GM12865 (cell line): Measurements from ENCODE around the gene PLP2.

ENCODE experiments used
- DNase-seq: peaks from one replicate; pipeline ENCODE4 v3.0.0; 2010; ENCODE audit warnings: low read depth
- H3K4me3 ChIP-seq: 2 replicates; pipeline ENCODE4 v1.5.1; 2011; ENCODE audit warnings: mild to moderate bottlenecking, low read depth, low read length, control low read depth
- TF ChIP-seq, protein P1 (sequence below): IDR thresholded peaks from 2 replicates; pipeline ENCODE4 v1.5.1; 2011; ENCODE audit warnings: low read length, control low read depth, low read depth, inconsistent platforms; ENCODE audit not compliant: insufficient read depth; ENCODE audit errors: missing control alignments

The PLP2 gene

DNA sequence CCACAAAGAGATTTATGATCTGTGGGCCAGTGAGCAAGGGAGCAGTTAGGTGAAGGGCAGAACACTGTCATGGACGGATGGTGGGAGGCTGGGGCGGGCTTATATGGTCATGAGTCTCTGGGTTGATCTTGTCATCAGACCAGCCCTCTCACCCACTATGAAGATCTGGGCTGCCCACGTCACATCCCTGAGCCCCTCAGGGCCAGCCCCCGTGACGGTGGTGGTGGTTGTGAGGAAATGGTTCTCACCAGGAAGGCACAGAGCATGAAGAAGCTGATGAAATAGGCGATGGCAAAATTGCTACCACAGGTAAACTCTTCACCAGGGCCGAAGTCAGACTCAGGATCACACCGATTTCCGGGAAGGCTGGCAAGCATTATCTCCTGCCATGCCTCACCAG is 39.4 kb downstream of the PLP2 start:
- H3K4me3 ChIP-seq: no peak overlapping the region
- no peak for DNase-seq
- TF ChIP-seq, protein P1, sequence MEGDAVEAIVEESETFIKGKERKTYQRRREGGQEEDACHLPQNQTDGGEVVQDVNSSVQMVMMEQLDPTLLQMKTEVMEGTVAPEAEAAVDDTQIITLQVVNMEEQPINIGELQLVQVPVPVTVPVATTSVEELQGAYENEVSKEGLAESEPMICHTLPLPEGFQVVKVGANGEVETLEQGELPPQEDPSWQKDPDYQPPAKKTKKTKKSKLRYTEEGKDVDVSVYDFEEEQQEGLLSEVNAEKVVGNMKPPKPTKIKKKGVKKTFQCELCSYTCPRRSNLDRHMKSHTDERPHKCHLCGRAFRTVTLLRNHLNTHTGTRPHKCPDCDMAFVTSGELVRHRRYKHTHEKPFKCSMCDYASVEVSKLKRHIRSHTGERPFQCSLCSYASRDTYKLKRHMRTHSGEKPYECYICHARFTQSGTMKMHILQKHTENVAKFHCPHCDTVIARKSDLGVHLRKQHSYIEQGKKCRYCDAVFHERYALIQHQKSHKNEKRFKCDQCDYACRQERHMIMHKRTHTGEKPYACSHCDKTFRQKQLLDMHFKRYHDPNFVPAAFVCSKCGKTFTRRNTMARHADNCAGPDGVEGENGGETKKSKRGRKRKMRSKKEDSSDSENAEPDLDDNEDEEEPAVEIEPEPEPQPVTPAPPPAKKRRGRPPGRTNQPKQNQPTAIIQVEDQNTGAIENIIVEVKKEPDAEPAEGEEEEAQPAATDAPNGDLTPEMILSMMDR: no peak

DNA sequence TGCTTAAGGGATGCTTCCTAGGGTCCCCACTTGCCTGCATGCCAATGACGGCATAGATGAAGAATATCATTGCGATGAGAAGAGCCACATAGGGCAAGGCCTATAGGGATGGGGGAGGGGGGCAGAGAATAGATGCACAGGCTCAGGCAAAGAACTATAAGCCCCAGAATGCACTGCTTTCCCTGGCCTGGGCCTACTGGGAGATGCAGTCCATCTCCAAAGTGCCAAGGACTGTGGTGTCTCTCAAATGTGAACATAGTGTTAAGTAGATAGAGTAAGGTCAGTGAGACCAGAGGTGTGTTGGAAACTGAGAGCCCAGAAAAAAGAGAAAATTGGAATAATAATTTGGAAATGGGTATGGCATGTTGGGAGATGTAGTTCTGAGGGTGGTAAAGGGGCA is 40.5 kb downstream of the PLP2 start:
- H3K4me3 ChIP-seq: no peak overlapping the region
- TF ChIP-seq, protein P1: no peak
- no peak for DNase-seq

DNA sequence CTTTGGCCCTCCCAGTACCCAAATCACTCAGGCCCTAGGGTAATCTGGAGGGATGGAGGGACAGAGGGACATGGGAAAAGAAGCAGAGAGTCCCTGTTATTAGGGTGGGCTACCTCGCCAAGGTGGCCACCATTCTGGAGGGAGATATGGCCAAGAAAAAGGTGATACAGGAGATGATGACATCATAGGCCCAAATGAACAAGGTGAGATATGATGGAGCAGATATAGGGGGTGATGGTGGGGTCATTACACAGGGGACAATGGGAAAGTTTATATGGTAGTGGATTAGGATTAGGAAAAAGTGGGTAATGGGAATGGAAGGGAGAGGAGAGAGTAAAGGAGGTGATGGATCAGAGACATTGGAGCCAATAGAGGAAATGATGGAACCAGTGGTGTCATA is 41.2 kb downstream of the PLP2 start:
- no peak for DNase-seq
- H3K4me3 ChIP-seq: no peak overlapping the region
- TF ChIP-seq, protein P1: no peak

DNA sequence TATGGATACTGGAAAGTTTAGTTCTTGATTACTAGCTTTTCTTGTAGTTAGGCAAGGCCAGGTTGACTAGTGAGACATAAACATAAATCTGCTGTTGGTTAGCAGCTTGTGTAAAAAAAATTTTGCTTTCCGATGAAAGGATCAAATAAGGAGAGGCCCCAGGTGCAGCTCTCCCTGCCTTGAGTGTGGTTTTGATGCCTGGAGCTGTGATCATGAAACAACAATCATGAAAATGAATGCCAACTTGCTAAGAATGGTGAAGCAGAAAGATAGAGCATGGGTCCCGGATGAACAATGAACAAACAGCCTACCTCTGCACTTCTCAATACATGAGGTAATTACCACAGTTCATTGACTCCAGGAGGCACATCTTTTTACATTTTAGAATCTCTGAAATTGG is 42.7 kb downstream of the PLP2 start:
- TF ChIP-seq, protein P1: no peak
- no peak overlapping the region for H3K4me3 ChIP-seq
- DNase-seq: no peak

DNA sequence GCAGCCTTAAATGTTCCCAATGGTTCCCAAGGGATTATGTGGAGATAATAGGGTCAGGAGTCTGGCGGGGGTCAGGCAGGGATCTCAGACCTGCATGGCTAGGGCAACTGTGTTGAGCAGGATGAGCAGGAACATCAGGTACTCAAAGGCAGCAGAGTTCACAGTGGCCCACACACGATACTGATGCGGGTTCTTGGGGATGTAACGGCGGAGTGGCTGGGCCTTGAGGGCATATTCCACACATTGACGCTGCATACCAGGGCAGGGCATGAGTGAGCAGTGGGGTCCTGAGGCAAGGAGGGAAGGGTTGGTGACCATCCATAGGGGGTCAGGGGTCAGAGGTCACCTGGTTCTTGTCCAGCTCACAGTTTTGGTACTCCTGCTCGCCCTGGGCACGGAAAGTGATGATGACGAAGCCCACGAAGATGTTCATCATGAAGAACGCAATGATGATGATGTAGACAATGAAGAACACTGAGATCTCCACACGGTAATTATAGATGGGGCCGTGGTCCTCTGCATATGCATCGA is 43.4 kb downstream of the PLP2 start:
- TF ChIP-seq, protein P1: no peak

DNA sequence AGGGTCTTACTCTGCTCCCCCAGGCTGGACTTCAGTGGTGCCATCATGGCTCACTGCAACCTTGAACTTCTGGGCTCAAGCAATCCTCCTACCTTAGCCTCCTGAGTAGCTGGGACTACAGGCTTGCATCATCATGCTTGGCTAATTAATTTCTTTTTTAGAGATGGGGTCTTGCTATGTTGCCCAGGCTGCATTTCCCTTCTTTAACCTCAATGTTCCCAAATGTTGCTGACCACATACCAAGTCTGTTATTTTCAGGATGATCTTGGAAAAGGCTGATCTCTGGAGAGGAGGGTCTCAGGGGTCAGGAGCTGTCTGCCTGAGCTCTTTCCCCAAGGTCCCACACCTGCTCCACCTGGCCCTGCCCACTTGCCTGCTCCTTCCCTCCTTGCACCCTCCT is 48.4 kb downstream of the PLP2 start:
- no peak overlapping the region for H3K4me3 ChIP-seq
- DNase-seq: no peak
- TF ChIP-seq, protein P1: no peak

More for the DNA sequence above, 43.4 kb downstream of the PLP2 start:
- H3K4me3 ChIP-seq: no peak overlapping the region
- DNase-seq: no peak

DNA sequence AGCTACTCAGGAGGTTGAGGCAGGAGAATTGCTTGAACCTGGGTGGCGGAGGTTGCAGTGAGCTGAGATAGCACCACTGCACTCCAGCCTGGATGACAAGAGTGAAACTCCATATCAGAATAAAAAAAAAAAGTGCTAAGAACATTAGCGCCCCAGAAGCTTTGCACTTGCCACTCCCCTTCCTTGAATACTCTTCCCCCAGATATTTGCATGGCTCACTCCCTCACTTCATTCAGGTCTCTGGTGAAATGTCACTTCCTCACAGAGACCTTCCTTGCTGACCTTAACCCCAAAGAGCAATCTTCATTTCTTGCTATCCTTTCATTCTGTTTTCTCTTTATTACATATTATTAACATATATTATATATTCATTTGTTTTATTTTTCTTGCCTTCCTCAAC is 50.2 kb downstream of the PLP2 start:
- H3K4me3 ChIP-seq: no peak overlapping the region
- no peak for DNase-seq
- TF ChIP-seq, protein P1: no peak
